Stimulated activated CD4-positive, alpha-beta T cell treated with anti-CD3 and anti-CD28 coated beads, Interleukin-1b, Interleukin-23, amount 100 ng/mL, for 4 hours (primary cell): ENCODE data around the gene CAPN7.

ENCODE experiments used
- DNase-seq, 2 donors: peaks; one replicate each; pipeline ENCODE4 v3.0.0-alpha.2; 2020; ENCODE audit warnings: low read depth in 2 of 2

Gene CAPN7

GRCh38 chr3:15297608-15298350, 91.7 kb downstream of the CAPN7 start:
- DNase-seq = no peak

GRCh38 chr3:15298504-15298903, 92.5 kb downstream of the CAPN7 start:
- DNase-seq = no peak

GRCh38 chr3:15299036-15299435, 93.0 kb downstream of the CAPN7 start:
- DNase-seq = no peak

GRCh38 chr3:15300323-15301078, 94.5 kb downstream of the CAPN7 start:
- DNase-seq = no peak

GRCh38 chr3:15301761-15302160, 95.7 kb downstream of the CAPN7 start:
- no peak for DNase-seq
